ENCODE measurements around the gene OLFML2B.

DNA sequence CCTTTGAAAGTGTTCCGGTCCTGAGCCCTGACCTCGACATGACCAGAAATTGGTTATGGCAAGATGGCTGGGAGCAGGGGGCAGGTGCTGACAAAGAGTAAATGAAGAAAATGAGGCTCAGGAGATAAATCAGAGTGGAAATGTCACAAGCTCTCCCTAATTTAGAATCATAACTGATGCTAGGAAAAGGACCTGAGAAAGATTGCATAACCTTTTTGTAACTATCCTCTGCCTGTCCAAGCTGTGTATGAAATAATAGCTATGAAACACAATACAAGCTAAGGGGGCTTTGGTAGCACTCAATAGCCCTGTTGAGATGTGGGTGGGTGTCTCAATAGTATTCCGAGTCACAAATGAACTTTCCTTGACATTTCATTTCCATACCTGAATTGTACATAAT lies 32.9 kb upstream of the OLFML2B start:
- TF ChIP-seq, protein P1, sequence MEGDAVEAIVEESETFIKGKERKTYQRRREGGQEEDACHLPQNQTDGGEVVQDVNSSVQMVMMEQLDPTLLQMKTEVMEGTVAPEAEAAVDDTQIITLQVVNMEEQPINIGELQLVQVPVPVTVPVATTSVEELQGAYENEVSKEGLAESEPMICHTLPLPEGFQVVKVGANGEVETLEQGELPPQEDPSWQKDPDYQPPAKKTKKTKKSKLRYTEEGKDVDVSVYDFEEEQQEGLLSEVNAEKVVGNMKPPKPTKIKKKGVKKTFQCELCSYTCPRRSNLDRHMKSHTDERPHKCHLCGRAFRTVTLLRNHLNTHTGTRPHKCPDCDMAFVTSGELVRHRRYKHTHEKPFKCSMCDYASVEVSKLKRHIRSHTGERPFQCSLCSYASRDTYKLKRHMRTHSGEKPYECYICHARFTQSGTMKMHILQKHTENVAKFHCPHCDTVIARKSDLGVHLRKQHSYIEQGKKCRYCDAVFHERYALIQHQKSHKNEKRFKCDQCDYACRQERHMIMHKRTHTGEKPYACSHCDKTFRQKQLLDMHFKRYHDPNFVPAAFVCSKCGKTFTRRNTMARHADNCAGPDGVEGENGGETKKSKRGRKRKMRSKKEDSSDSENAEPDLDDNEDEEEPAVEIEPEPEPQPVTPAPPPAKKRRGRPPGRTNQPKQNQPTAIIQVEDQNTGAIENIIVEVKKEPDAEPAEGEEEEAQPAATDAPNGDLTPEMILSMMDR (IDR thresholded peaks at IDR 0.05; ENCODE audit: poor library complexity) = no peak
- TF ChIP-seq EZH2phosphoT487 (IDR thresholded peaks at IDR 0.05; ENCODE audit: low read depth, severe bottlenecking, unreplicated experiment) = no peak

All from hepatocyte (in vitro differentiated cells).